Activated T-helper 2 cell treated with anti-CD3 and anti-CD28 coated beads, Interferon-gamma antibody, Interleukin-2, Interleukin-4, amounts not matched to agents 10 μg/mL and 5 μg/mL and 100 μg/mL, durations not matched to agents 14 hours and 24 hours and 36 hours (primary cell): Measurements from ENCODE around the gene BTN1A1. TPM values are rescaled to one million over a fixed set of nuclear protein-coding genes. Genes with fewer than 3 reads are reported as not detected.

Experiments
- DNase-seq: peaks from one replicate; pipeline ENCODE4 v3.0.0; 2021; ENCODE audit warnings: low spot score
- H3K27ac Mint-ChIP-seq: one replicate; pipeline ENCODE4 v1.8.0; 2021; ENCODE audit warnings: mixed read lengths
- H3K27me3 Mint-ChIP-seq: one replicate; pipeline ENCODE4 v1.8.0; 2021; ENCODE audit warnings: low read depth, mixed read lengths
- H3K36me3 Mint-ChIP-seq: one replicate; pipeline ENCODE4 v1.8.0; 2021; ENCODE audit warnings: low read depth, mixed read lengths
- H3K4me1 Mint-ChIP-seq: one replicate; pipeline ENCODE4 v1.8.0; 2021; ENCODE audit warnings: low read depth, mixed read lengths
- H3K4me3 Mint-ChIP-seq: one replicate; pipeline ENCODE4 v1.8.0; 2021; ENCODE audit warnings: low read depth, mild to moderate bottlenecking, moderate library complexity, mixed read lengths
- H3K9me3 Mint-ChIP-seq: one replicate; pipeline ENCODE4 v1.8.0; 2021; ENCODE audit warnings: mixed read lengths
- intact Hi-C: fragments of 100-400 bp; cut with micrococcal nuclease; formaldehyde crosslinking; loops from one replicate; pipeline ENCODE4 v1.15.1; 2023
- total RNA-seq: library from RNA; stranded (reverse); gene quantifications from 2 replicates; pipeline ENCODE4 v1.2.3, GENCODE V29; 2022

BTN1A1 gene
- total RNA-seq, 1 donor from 2014 or later, result not detected

DNA sequence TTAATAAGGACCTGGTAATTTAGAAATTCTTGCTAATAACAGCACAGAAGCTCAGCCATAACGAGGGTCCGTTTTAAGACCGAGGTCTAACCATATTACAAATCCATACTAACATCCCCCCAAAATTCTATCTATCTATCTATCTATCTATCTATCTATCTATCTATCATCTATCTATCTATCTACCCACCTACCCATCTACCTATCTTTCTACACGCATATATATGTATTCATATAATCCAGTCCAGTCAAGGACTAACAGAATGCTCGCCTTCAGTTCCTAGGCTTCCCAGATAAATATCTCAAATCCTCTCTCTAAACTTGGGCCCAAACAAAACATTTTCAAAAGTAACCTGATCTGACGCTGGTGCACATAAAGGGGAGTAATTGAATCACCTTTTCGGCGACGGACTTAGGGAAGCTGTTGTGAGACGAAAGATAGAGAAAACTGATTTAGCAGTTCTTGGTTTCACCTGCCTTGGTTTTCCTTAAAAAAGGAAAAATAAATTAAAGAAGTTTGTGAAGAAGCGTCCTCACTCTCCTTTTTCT, 52.6 kb downstream of the BTN1A1 start:
- DNase-seq, result no peak
- no peaks in the 10 kb centered on the region for H3K9me3 Mint-ChIP-seq
- no peaks in the 10 kb centered on the region for H3K27me3 Mint-ChIP-seq
- H3K4me1 Mint-ChIP-seq, result peaks cover 24% of the 10 kb centered on the region
- no peaks in the 10 kb centered on the region for H3K36me3 Mint-ChIP-seq
- H3K4me3 Mint-ChIP-seq, result no peak overlapping the region
- intact Hi-C loops, result loop anchor here (1.0 kb wide), 2 partner anchors 15 to 20 kb away; no protein-coding TSS in a partner anchor
- no peak overlapping the region for H3K27ac Mint-ChIP-seq

DNA sequence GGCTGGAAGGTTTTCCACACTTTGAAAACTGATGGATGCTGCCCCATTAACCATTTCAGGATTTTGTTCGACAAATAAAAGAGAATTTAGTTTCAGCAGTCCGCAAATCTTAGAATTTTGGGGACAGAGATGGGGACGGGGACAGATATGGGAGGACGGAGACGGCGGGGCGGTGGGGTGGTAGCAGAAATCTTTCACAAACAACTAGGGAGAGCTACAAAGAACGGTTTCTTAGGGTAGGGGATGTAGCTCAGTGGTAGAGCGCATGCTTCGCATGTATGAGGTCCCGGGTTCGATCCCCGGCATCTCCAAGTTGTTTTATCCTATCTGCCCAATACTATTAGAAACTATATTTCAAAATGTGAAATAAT, 53.1 kb downstream of the BTN1A1 start:
- intact Hi-C loops, result loop anchor here (1.0 kb wide), 2 partner anchors 16 to 21 kb away; no protein-coding TSS in a partner anchor
- H3K4me3 Mint-ChIP-seq, result no peak overlapping the region
- no peaks in the 10 kb centered on the region for H3K36me3 Mint-ChIP-seq
- no peak overlapping the region for H3K27ac Mint-ChIP-seq
- H3K9me3 Mint-ChIP-seq, result no peaks in the 10 kb centered on the region
- no peaks in the 10 kb centered on the region for H3K27me3 Mint-ChIP-seq
- H3K4me1 Mint-ChIP-seq, result peaks cover 24% of the 10 kb centered on the region
- DNase-seq, result peak; percentile 72

DNA sequence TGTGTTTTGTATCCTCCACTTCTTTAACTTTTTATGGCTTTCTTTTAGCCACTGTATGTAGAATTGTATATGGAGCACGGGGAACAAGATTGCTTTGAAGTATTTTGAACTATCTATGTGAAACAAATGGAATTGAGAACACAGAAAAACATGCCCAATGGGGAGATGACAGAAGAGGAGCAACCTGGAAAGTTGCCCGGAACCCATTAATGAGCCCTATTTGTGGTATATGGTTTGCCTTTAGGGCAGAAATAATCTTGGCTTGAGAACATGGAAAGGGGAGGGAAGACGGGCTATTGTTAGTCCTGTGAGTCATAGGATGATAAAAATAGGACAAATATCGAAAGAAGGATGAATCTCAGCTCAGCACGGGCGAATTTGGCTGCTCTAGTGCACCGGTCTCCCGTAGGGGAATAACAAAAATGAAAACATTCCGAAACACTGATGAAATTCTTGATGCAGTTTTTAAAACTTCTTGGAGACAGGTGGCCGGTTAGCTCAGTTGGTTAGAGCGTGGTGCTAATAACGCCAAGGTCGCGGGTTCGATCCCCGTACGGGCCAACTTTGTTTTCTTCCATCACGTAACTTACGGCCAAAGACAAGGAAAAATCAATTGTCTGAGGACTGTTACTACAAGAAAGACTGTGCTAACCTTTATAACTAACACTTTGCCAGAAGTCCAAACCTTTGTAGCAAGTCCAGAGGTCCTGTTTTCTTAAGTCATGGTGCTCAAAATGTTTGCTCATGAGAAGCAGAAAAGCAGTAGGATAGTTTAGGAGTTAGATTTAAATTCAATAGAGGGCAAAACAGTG, 53.7 kb downstream of the BTN1A1 start:
- no peak overlapping the region for H3K27ac Mint-ChIP-seq
- no peaks in the 10 kb centered on the region for H3K27me3 Mint-ChIP-seq
- DNase-seq, result peak; percentile 78
- intact Hi-C loops, result loop anchor here (1.0 to 2.0 kb wide), 8 partner anchors 14 to 241 kb away; no protein-coding TSS in a partner anchor
- H3K4me1 Mint-ChIP-seq, result peaks cover 24% of the 10 kb centered on the region
- H3K4me3 Mint-ChIP-seq, result no peak overlapping the region
- no peaks in the 10 kb centered on the region for H3K36me3 Mint-ChIP-seq
- no peaks in the 10 kb centered on the region for H3K9me3 Mint-ChIP-seq

DNA sequence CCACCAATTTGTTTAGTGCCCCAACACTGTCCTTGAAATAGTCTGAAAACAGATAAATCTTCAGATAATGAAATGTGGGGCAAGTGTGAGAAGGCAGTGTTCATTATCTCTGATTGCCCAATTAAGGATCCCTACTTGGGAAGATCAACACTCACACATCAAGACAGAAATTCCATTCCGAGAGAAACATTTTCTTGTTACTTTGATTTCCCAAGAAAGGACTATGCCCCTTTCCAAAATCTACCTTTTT, 54.3 kb downstream of the BTN1A1 start:
- H3K36me3 Mint-ChIP-seq, result no peaks in the 10 kb centered on the region
- no peaks in the 10 kb centered on the region for H3K9me3 Mint-ChIP-seq
- H3K4me1 Mint-ChIP-seq, result peaks cover 24% of the 10 kb centered on the region

DNA sequence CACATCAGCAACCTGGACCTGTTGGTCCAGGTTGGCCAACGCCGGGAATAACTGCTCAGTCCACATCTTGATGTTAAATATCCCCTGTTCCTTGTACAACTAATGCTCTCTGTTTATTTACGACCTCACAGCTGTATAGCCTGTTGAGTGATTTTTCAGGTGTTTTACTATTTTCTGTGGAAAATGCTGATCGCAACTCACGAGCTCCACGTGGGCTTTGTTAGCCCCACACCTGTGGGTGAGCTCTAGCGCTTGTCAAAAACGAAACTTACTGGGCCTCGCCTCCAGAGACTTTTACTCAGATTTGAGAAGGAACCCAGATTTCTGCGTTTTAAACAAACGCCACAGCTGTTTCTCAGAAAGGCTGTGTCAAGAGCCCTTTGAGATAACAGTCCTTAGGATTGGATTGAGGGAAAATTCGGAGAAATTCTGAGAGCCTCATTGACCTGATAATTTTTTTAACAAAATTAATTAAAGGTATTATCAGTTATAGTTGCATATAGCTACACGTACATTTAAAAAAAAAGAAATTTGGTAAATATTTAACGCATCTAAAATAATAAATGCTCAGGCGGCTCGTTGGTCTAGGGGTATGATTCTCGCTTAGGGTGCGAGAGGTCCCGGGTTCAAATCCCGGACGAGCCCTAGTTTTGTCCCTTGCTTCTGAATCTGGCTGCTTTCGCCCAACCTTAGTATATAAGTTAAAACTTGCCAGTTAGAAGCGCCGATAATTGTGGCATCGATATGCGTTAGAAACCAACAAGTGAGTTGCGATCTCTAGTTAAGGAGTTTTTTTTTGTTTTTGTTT, 54.8 kb downstream of the BTN1A1 start:
- peak overlapping the region; percentile 67 for H3K4me3 Mint-ChIP-seq
- peaks cover 20% of the 10 kb centered on the region for H3K4me1 Mint-ChIP-seq
- no peaks in the 10 kb centered on the region for H3K36me3 Mint-ChIP-seq
- intact Hi-C loops, result loop anchor here (1.0 to 5.0 kb wide), 7 partner anchors 13 to 242 kb away; partner anchors contain the start of gene ABT1
- peak; percentile 38 for DNase-seq
- H3K9me3 Mint-ChIP-seq, result no peaks in the 10 kb centered on the region
- no peaks in the 10 kb centered on the region for H3K27me3 Mint-ChIP-seq
- H3K27ac Mint-ChIP-seq, result peak overlapping the region; percentile 87

More for the DNA sequence above, 54.3 kb downstream of the BTN1A1 start:
- Mint-ChIP-seq H3K27me3 (no peaks in the 10 kb centered on the region), H3K4me3 (no peak overlapping the region), H3K27ac (peak overlapping the region; percentile 87)
- intact Hi-C loops, result loop anchor here (1.0 to 2.0 kb wide), 6 partner anchors 14 to 242 kb away; no protein-coding TSS in a partner anchor
- no peak for DNase-seq

DNA sequence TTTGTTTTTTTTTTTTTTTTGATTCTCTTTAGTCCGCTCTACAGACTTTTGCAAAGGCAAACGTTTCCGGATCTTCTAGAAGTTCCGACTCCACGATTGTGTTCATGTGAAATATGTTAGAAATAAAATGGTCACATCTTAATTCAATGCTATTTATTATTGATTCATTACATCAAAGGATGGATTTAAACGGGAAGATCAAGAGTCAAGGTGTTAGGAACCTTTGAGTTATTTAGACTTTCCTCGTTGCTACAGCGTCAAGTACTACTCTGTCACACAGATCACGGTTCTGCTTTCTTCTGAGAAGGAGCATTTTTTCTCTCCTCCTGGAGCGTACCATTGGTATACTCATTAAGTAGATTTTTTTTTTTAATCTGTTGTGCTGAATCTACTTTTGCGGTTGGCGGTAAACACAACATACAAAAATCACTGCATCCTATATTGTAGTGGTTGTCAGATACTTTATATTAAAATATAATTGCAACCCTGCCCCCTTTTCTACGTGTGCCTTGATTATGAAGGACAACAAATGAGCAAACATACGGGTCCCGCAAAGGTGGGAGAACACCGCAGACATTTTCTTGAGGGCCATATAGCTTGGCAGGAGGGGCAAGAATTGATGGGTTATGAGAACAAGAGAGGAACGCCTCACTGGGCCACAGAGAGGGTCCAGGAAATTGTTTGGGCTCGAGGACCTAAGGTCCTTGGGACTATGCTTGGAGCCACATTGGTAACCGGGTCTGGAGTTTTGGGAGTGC, 55.6 kb downstream of the BTN1A1 start:
- H3K27ac Mint-ChIP-seq, result peak overlapping the region; percentile 64
- no peaks in the 10 kb centered on the region for H3K9me3 Mint-ChIP-seq
- intact Hi-C loops, result loop anchor here (2.0 to 5.0 kb wide), 4 partner anchors 42 to 243 kb away; partner anchors contain the start of gene ABT1
- no peak for DNase-seq
- no peaks in the 10 kb centered on the region for H3K36me3 Mint-ChIP-seq
- peak overlapping the region; percentile 67 for H3K4me3 Mint-ChIP-seq
- H3K4me1 Mint-ChIP-seq, result peaks cover 15% of the 10 kb centered on the region
- no peaks in the 10 kb centered on the region for H3K27me3 Mint-ChIP-seq

DNA sequence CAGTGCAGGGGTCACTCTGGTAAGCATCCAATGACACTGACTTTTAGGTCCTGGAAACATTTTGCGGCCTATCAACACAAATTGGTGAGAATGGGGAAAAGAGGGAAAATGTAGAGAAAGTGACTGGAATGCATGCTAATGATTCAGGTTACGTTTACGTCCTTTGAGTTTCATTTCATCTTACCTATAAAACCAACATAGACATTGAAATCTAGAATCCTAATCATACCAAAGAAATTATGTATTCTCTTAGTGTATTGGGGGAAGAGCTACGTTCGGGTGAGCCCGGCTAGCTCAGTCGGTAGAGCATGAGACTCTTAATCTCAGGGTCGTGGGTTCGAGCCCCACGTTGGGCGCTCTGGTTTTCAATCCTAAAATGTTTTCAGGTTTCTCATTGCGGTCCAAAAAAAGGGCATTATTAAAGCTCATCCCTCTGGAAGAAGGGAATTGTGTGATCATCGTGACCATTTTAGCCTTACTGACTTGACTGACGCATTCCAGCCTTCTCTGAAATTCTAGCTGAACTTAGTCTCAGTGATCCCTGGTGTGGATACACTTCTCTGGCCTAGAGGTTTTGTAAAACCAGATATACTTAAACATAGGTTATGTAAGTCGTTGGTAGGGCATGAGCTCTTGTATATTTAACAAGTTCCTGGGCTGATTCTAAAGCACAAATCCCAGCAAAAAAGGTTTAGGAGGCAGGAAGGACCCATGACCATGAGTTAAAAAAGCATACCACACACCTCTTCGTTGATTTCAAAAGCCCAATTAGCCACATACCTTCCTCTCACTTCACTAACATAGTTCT, 56.4 kb downstream of the BTN1A1 start:
- H3K36me3 Mint-ChIP-seq, result no peaks in the 10 kb centered on the region
- no peak overlapping the region for H3K27ac Mint-ChIP-seq
- intact Hi-C loops, result loop anchor here (5.0 kb wide), 1 partner anchor 41 kb away; the partner anchor contains the start of gene ABT1
- H3K9me3 Mint-ChIP-seq, result no peaks in the 10 kb centered on the region
- H3K4me3 Mint-ChIP-seq, result no peak overlapping the region
- no peak for DNase-seq
- no peaks in the 10 kb centered on the region for H3K27me3 Mint-ChIP-seq
- peaks cover 12% of the 10 kb centered on the region for H3K4me1 Mint-ChIP-seq

Other genes with a start within 250 kb of the BTN1A1 start
- gene BTN3A2, start 135.1 kb upstream of the BTN1A1 start, total RNA-seq, result 61.2 and 63.2 TPM in 2 replicates
- gene BTN2A2, start 117.2 kb upstream of the BTN1A1 start, total RNA-seq, result 23.9 and 24.6 TPM in 2 replicates
- 34.8 and 38.6 TPM in 2 replicates for gene BTN3A1, start 98.0 kb upstream of the BTN1A1 start, total RNA-seq
- gene BTN3A3, start 59.8 kb upstream of the BTN1A1 start, total RNA-seq, result 36.4 and 41.9 TPM in 2 replicates
- gene BTN2A1, start 42.3 kb upstream of the BTN1A1 start, total RNA-seq, result 20.2 and 23.0 TPM in 2 replicates
- 92.2 and 99.4 TPM in 2 replicates for gene HMGN4, start 38.1 kb downstream of the BTN1A1 start, total RNA-seq
- 28.2 and 29.9 TPM in 2 replicates for gene ABT1, start 96.7 kb downstream of the BTN1A1 start, total RNA-seq
- 10.4 and 11.3 TPM in 2 replicates for gene ZNF322, start 159.4 kb downstream of the BTN1A1 start, total RNA-seq